Measurements from ENCODE around the gene BTN1A1. TPM values are rescaled to one million over a fixed set of nuclear protein-coding genes. Genes with fewer than 3 reads are reported as not detected.
A peak's percentile ranks its signal among the peaks of the same experiment; 100 is the strongest.

The BTN1A1 gene
- total RNA-seq, 1 donor from 2014 or later, result not detected

GRCh38 chr6:26554697-26555504, 54.8 kb downstream of the BTN1A1 start:
- Mint-ChIP-seq H3K9me3 (ENCODE audit: low read depth) (no peaks in the 10 kb centered on the region), H3K4me3 (ENCODE audit: unreplicated experiment) (no peak overlapping the region), H3K27me3 (ENCODE audit: low read depth) (no peaks in the 10 kb centered on the region), H3K36me3 (ENCODE audit: low read depth) (no peaks in the 10 kb centered on the region), H3K4me1 (ENCODE audit: low read depth) (peaks cover 29% of the 10 kb centered on the region), H3K27ac (ENCODE audit: unreplicated experiment) (peak overlapping the region; percentile 92)
- DNase-seq (ENCODE audit: low spot score), result no peak
- no peak for TF ChIP-seq CTCF (IDR thresholded peaks at IDR 0.05)

DNA sequence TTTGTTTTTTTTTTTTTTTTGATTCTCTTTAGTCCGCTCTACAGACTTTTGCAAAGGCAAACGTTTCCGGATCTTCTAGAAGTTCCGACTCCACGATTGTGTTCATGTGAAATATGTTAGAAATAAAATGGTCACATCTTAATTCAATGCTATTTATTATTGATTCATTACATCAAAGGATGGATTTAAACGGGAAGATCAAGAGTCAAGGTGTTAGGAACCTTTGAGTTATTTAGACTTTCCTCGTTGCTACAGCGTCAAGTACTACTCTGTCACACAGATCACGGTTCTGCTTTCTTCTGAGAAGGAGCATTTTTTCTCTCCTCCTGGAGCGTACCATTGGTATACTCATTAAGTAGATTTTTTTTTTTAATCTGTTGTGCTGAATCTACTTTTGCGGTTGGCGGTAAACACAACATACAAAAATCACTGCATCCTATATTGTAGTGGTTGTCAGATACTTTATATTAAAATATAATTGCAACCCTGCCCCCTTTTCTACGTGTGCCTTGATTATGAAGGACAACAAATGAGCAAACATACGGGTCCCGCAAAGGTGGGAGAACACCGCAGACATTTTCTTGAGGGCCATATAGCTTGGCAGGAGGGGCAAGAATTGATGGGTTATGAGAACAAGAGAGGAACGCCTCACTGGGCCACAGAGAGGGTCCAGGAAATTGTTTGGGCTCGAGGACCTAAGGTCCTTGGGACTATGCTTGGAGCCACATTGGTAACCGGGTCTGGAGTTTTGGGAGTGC, 55.6 kb downstream of the BTN1A1 start:
- H3K4me1 Mint-ChIP-seq (ENCODE audit: low read depth), result peaks cover 23% of the 10 kb centered on the region
- no peak for DNase-seq (ENCODE audit: low spot score)
- no peaks in the 10 kb centered on the region for H3K27me3 Mint-ChIP-seq (ENCODE audit: low read depth)
- TF ChIP-seq CTCF (IDR thresholded peaks at IDR 0.05), result no peak
- H3K9me3 Mint-ChIP-seq (ENCODE audit: low read depth), result no peaks in the 10 kb centered on the region
- H3K36me3 Mint-ChIP-seq (ENCODE audit: low read depth), result no peaks in the 10 kb centered on the region
- H3K27ac Mint-ChIP-seq (ENCODE audit: unreplicated experiment), result peak overlapping the region; percentile 92
- no peak overlapping the region for H3K4me3 Mint-ChIP-seq (ENCODE audit: unreplicated experiment)

DNA sequence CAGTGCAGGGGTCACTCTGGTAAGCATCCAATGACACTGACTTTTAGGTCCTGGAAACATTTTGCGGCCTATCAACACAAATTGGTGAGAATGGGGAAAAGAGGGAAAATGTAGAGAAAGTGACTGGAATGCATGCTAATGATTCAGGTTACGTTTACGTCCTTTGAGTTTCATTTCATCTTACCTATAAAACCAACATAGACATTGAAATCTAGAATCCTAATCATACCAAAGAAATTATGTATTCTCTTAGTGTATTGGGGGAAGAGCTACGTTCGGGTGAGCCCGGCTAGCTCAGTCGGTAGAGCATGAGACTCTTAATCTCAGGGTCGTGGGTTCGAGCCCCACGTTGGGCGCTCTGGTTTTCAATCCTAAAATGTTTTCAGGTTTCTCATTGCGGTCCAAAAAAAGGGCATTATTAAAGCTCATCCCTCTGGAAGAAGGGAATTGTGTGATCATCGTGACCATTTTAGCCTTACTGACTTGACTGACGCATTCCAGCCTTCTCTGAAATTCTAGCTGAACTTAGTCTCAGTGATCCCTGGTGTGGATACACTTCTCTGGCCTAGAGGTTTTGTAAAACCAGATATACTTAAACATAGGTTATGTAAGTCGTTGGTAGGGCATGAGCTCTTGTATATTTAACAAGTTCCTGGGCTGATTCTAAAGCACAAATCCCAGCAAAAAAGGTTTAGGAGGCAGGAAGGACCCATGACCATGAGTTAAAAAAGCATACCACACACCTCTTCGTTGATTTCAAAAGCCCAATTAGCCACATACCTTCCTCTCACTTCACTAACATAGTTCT, 56.4 kb downstream of the BTN1A1 start:
- H3K27ac Mint-ChIP-seq (ENCODE audit: unreplicated experiment), result peak overlapping the region; percentile 45
- H3K27me3 Mint-ChIP-seq (ENCODE audit: low read depth), result no peaks in the 10 kb centered on the region
- no peak for DNase-seq (ENCODE audit: low spot score)
- H3K9me3 Mint-ChIP-seq (ENCODE audit: low read depth), result no peaks in the 10 kb centered on the region
- H3K36me3 Mint-ChIP-seq (ENCODE audit: low read depth), result no peaks in the 10 kb centered on the region
- peaks cover 22% of the 10 kb centered on the region for H3K4me1 Mint-ChIP-seq (ENCODE audit: low read depth)
- TF ChIP-seq CTCF (IDR thresholded peaks at IDR 0.05), result no peak
- H3K4me3 Mint-ChIP-seq (ENCODE audit: unreplicated experiment), result no peak overlapping the region

Other genes starting within 250 kb of the BTN1A1 start
- gene BTN3A2, start 135.1 kb upstream of the BTN1A1 start, total RNA-seq, result 7.2 to 18.0 TPM (median 7.7 TPM) in 3 replicates
- gene BTN2A2, start 117.2 kb upstream of the BTN1A1 start, total RNA-seq, result 18.0 to 18.9 TPM (median 18.2 TPM) in 3 replicates
- 10.9 to 19.3 TPM (median 11.6 TPM) in 3 replicates for gene BTN3A1, start 98.0 kb upstream of the BTN1A1 start, total RNA-seq
- gene BTN3A3, start 59.8 kb upstream of the BTN1A1 start, total RNA-seq, result 8.6 to 23.7 TPM (median 9.3 TPM) in 3 replicates
- 28.3 to 33.6 TPM (median 33.3 TPM) in 3 replicates for gene BTN2A1, start 42.3 kb upstream of the BTN1A1 start, total RNA-seq
- gene HMGN4, start 38.1 kb downstream of the BTN1A1 start, total RNA-seq, result 44.7 to 50.1 TPM (median 47.3 TPM) in 3 replicates
- gene ABT1, start 96.7 kb downstream of the BTN1A1 start, total RNA-seq, result 9.7 to 11.4 TPM (median 10.1 TPM) in 3 replicates
- 28.2 to 32.0 TPM (median 30.0 TPM) in 3 replicates for gene ZNF322, start 159.4 kb downstream of the BTN1A1 start, total RNA-seq

Data from chondrocyte (in vitro differentiated cells).